HG03159 (cell line): ENCODE results near the gene PEPD.

Experiments
- ATAC-seq: cut with Tn5 transposase; IDR thresholded peaks from one replicate; pipeline ENCODE4 v1.9.1; 2021; ENCODE audit warnings: mild to moderate bottlenecking, moderate library complexity; ENCODE audit not compliant: unreplicated experiment

Gene PEPD

DNA sequence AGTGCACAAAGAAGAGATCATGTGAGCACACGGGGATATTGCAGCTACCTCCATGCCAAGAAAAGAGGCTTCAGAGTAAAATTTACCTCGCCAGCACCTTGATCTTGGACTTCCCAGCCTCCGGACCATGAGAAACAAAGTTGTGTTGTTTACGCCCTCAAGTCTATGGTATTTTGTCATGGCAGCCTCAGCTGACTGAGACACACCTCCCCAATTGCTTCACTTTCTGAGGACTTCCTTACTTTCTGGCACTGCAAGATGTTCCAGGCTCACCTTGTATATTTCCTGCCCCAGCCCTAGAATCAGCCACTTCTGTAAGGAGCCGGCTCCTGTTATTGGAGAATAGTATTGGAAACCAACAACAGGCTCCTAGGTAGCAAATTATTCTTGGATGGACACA, 154.7 kb downstream of the PEPD start:
- no peak for ATAC-seq

DNA sequence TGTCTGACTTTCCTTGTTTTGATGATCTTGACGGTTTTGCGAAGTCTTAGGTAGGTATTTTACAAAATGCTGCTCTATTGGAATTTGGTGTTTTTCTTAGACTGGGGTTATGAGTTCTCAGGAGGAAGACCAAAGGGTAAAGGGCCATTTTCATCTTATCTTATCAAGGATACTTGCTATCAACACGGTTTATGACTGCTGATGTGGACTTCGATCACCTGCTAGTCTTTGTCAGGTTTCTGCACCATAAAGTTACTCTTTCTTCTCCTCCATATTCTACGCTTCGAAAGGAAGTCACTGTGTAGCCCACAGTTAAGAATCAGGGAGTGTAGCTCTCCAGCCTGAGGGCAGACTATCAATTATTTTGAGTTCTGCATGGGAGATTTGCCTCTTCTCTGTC, 155.5 kb downstream of the PEPD start:
- ATAC-seq, result no peak

DNA sequence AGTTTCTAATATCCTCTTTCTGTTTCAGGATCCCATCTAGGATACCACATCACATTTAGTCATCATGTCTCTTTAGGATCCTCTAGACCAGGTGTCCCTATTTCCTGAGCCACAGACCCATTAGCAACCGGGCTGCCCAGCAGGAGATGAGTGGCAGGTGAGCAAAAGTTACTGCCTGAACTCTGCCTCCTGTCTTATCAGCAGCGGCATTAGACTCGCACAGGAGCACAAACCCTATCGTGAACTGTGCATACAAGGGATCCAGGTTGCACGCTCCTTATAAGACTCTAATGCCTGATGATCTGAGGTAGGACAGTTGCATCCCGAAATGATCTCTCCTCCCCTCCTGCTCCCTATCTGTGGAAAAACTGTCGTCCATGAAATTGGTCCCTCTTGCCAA, 155.9 kb downstream of the PEPD start:
- ATAC-seq, result no peak

DNA sequence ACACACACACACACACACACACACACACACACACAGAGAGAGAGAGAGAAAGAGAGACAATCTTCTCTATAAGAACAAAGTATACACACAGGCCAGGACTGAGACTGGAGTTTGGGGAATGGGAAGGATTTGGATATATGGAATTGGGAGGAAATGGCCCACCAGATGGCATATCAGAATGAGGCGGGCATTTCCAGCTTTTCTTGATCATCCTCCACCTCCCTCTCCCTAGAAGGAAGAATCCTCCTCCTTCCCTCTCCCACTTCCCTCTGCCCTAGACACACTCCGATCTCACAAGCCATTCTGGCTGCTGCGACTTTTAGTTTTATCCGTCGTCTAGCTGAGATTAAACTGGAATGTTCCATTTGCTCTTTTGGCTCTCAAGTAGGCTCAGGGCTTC, 158.1 kb downstream of the PEPD start:
- ATAC-seq, result no peak

DNA sequence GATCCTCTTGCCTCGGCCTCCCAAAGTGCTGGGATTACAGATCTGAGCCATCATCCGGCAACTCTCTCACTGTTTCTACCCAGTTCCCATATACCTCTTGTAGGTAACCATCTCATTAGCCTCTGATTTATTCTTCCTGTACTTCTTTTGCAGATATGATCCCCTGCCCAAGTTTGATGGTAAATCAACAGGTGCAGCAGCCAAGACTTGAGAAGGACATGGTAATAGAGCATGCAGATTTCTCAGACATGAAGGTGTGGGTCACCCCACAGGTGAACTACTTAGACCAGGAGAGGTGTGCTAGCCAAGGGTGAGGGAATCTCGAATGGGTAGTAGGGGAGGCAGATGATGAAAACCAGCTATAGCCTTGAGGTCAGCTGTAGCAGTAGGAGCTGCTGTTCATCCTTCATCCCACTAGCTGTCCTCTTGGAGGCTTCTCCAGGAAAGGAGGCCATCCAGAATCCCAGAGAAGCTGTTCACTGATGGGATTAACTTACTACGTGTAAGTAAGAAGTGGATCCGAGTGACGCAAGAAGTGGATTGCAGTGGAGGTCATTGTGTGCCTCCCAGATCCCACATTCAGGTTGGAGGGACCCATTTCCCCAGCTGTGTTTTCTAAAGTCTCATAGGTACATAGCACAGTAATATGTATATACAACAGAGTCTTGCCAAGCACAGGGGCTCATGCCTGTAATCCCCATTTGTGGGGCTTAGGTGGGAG, 158.9 kb downstream of the PEPD start:
- no peak for ATAC-seq

DNA sequence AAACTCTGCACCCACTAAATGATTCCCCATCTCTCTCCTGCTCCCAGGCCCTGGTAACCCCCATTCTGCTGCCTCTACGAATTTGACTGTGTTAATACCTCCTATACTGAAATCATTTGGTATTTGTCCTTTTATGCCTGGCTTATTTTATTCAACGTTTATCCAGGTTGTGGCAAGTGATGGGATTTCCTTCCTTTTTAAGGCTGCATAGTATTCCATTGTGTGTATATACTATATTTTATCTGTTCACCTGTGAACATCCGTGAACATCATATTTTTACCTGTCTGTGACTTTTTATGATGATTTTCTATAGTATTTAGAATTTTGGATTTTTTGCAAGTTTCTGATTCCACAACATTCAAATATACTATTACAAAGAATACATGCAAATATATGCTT, 162.0 kb downstream of the PEPD start:
- ATAC-seq, result no peak

DNA sequence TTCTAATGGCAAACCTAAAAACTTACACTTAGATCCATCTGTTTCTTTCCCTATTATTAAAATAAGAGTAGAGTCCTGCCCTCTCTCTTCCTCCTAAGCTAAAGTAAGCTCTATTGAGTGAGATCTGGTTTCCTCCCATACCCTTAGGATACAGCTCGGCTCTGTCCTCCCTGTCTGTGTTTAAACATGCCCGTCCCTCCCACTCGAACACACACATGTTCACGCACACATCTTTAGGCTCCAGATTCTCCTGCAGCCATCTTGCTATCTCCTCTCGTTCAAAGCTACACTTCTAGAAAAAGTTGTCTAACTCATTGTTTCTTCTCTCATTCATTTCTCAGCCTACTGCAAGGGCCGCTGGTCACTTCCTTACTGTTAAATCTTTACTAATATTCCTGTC, 163.2 kb downstream of the PEPD start:
- ATAC-seq, result no peak

DNA sequence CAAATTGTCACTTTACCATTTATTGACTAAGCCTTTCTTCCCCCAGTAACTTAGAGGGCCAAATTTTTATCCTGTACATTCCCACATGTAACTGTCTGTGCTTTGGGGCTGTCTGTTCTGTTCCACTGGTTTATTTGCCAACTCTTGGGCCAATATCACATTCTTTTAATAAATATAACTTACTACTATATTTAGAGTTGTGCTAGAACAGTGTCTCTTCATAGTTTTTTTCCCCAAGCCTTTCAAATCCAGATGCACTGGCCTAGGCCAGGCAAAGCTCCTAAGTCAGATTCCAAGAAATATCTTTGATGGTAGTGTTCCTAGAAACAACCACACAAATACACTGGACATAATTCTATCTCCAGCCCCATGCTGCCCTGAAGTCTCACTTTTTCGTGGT, 164.0 kb downstream of the PEPD start:
- no peak for ATAC-seq

DNA sequence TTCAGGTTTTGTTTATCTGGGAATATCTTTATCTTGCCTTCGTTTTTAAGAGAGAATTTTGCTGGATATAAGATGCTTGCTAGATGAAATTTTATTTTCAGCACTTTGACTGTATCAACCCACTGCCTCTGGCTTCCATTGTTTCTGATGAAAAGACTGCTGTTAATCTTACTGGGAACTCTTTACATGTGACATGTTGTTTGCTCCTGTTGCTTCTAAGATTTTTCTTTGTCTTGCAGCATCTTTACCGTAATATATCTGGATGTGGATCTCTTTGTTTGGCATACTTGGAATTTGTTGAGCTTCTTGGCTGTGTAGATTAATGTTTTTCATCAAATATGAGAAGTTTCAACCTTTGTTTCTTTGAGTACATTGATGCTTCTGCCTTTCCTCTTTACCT, 166.1 kb downstream of the PEPD start:
- ATAC-seq, result no peak

DNA sequence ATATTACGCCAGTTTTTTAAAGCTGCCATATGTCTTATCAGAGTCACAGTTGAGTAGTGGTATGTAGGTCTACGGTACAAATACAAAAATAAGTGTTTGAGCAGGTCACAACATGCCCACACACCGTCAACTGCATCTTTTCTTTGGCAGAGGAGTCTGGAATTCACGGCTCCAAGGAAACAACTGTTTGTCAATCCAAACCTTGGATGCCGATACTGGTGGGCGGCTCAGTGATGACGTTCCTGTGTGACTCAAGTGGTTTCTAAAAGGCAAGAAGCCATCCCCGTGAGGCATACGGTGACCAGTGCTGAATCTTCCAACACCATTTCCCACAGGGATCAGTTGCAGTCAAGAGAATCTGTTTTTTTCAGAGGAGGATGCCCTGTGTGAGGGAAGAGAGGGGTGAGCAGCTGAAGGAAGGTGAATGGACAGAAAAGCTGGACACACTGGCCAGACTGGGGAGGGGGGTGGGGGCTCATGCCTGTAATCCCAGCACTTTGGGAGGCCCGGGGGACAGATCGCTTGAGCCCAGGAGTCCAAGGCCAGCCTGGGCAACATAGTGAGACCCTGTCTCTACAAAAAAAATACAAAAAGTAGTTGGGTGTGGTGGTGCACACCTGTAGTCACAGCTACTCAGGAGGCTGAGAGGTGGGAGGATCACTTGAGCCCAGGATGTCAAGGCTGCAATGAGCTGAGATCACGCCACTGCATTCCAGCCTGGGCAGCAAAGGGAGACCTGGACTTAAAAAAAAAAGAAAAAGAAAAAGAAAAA, 170.9 kb downstream of the PEPD start:
- ATAC-seq, result no peak

DNA sequence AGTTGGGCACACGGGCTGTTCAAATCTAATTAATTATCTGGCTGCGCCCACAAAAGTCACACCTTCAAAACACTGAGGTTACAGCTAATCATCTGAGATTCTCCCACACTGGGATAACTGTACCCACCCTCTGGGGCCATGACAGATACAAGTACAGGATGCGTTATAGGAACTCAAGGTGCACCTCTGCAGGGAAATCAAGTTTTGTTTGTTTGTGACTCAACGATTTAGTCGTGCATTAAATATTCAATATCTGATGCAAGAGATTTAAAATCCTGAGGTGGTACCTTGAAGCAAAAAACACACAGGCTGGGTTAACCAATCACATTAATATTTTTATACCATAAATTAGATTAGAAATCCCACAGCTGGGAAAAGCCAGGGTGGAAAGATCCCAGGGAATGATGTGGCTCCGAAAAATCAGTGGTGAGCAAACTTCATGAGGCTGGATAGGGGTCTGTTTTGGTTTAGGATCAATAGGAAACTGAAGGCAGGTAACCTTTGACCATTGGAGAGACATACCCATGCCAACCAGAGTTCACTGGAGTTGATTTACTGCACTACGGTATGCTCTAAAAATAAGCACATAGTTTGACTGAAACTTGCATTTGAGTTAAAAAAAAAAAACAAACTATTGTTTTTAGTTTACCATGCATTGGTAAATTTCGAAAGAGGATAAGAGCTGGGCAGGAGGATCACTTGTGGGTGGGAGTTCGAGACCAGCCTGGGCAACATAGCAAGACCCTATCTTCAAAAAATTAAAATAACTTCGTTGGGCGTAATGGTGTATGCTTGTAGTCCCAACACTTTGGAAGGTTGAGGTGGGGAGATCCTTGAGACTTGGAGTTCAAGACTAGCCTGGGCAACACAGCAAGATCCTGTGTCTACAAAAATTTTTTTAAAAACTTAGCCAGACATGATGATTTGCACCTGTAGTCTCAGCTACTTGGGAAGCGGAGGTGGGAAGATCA, 172.0 kb downstream of the PEPD start:
- no peak for ATAC-seq

DNA sequence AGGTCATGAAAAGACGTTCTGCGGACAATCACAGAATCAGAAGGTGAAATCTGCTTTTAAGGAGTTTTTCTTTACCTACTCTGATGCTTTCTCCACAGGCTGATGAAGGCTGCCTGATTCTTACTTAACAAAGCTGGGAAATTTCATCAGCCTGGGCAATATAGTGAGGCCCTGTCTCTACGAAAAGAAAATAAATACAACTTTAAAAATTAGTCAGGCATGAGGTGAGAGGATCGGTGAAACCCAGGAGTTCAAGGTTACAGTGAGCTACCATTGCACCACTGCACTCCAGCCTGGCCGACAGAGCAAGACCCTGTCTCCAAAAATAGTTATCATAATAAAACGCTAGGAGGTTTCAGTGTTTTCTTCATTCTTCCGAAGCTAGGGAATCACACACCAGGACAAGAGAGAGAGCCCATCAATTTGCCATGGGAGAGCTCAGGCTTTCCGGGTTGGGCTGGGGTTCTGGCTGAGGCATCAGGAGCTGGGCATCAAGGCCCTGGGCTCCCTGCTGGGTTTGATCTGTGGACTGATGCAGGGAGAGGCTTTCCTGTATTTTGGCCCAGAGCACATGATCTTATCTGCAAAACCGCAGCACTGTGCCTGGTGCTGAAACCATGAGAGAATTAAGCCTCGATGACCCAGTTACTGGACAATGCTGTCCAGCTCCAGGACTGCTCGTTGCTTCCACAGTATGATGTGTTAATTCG, 173.1 kb downstream of the PEPD start:
- no peak for ATAC-seq

DNA sequence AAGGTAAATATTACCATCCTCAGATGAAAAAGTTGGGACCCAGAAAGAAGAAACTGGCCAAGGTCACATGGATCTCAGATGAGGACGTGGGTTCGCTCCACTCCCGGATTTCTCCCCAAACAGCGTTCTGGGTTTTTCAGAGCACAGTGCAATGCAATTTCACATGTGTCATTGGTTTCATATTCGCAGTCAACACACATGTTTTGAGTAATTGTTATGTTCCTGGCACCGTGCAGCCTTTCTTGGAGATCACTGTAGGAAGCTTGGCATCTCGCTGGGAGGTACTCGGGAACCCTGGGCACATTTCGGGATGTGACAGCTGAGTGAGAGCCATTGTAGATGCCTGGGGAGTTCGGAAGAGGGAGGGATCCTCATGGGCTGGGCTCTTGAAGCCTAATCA, 174.3 kb downstream of the PEPD start:
- ATAC-seq, result no peak

DNA sequence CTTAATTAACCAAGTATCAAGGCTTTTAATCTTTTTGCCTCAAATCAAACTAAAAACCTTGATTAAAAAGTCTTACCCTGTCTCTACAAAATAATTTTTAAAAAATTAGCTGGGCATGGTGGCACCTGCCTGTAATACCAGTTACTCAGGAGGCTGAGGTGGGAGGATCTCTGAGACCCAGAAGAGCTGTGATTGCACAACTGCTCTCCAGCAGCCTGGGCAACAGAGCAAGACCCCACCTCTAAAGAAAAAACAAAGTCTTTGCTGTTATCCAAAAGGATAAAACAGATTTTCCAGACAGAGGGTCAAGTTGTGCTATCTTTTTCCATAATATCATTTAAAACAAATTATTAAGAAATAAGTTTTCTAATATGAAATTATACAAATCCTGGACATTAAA, 174.9 kb downstream of the PEPD start:
- ATAC-seq, result no peak

DNA sequence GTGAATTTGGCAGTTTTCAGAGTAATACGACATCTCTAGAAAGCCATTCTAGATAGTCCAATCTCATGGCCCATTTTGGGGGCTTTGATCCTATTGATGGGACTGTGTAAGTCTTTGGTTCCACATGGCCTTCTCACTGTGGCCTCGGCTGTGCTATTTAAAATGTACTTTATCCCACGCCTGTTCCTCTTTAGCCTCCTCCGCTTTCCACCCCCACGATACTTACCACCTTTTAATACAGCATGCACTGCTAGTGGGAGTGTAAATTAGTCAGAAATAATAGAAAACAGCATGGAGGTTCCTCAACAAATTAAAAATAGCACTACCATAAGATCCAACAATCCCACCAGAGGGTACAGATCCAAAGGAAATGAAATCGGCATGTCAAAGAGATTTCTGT, 176.4 kb downstream of the PEPD start:
- no peak for ATAC-seq

DNA sequence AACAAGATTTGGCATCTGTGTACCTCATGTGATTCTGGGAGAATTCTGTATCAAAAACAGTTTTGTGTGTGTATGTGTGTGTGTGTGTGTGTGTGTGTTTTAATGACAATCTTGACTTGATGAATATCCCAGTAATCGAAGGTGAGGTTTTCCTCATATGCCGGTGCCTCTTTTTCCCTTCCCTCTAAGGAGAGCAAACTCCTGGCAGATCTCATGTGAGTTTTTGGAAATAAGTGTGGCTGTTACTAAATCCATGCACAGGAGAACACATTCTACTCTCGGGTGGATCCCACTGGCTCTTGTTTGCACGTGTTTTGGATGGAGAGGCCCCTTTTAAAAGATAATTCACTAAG, 177.0 kb downstream of the PEPD start:
- no peak for ATAC-seq

DNA sequence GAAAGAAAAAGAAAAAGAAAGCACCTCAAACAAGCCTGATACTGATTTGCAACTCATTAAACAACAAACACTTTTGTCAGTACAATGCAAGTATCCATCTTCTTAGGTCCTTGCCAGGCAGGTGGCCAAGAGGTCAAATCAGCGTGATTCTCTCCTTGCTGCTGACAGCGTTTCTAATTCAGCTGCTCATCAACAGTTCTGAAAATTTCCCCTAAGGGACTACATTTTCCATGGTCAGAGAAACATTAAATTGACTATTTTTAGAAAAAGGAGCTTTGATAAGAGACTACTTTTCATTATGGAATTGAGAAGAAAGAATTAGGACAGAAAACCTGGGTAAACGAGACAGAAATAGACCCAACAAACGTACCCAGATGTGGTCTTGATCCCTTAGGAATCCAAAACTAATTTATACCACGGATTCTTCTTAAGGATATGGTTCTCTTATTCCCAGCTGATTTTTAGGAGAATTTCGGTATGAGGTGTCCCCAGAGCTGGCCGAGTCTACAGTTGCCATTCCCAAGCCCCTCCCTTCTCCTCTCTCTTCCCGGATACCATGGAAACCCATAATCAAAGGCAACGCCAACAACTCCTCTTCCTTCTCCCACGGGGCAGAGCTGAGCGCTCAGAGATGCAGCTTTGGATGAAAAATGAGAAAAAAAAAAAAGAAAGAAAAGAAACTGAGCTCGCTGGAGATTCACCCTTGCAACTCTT, 177.6 kb downstream of the PEPD start:
- no peak for ATAC-seq

DNA sequence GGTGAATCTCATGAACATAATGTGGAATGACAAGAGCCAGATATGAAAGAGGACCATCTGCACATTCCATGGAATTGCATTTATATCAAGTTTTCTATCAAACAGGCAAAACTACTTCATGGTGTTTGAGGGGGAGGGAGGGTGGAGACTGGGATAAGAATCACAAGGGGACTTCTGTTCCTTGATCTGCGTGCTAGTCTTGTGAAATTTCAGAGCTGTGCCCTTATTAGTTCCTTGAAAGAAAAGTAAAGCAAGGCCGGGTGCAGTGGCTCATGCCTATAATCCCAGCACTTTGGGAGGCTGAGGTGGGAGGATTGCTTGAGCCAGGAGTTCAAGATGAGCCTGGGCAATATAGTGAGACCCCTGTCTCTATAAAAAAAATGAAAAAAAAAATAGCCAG, 178.3 kb downstream of the PEPD start:
- no peak for ATAC-seq

DNA sequence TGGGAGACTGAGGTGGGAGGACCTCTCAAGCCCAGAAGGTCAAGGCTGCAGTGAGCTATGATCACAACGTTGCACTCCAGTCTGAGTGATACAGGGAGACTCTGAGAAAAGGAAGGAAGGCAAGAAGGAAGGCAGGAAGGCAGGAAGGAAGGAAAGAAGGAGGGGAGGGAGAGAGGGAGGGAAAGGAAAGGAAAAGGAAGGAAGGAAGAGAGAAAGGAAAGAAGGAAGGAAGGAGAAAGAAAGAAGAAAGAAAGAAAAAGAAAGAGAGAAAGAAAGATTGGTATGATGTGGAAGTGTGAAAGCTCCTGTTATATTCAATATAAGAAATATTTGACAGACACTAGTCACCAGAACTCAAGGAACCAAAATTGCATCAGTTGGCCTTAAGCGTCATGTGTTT, 180.6 kb downstream of the PEPD start:
- no peak for ATAC-seq
